SU-DHL-6 (cell line): ENCODE data around the gene NAA10.

Experiments
- H2AFZ ChIP-seq: fragments of 200-600 bp; sonication (generic); 2 replicates; pipeline ENCODE4 v1.6.1; 2014; ENCODE audit warnings: low read depth, mild to moderate bottlenecking, moderate library complexity, mixed read lengths, antibody characterized with exemption, low read length; ENCODE audit not compliant: severe bottlenecking
- H3F3A ChIP-seq: fragments of 200-600 bp; shearing (Covaris generic); 2 replicates; pipeline ENCODE4 v1.6.0; 2016; ENCODE audit warnings: antibody characterized with exemption, mild to moderate bottlenecking; ENCODE audit not compliant: insufficient read depth
- H3K27ac ChIP-seq: fragments of 200-600 bp; sonication (generic); 2 replicates; pipeline ENCODE4 v1.5.1; 2016; ENCODE audit warnings: low read depth, mild to moderate bottlenecking, low read length, moderate library complexity, mixed read lengths
- H3K27me3 ChIP-seq: fragments of 200-600 bp; sonication (generic), shearing (Covaris generic); 2 replicates; pipeline ENCODE4 v1.6.0; 2014; ENCODE audit warnings: mild to moderate bottlenecking, low read length
- H3K36me3 ChIP-seq: fragments of 200-600 bp; sonication (generic); 2 replicates; pipeline ENCODE4 v1.6.1; 2014; ENCODE audit warnings: mild to moderate bottlenecking, low read length, mixed read lengths
- H3K4me2 ChIP-seq: fragments of 300-600, 200-600 bp; shearing (Covaris generic), sonication (generic); 2 replicates; pipeline ENCODE4 v1.6.0; 2014; ENCODE audit warnings: low read length, low read depth, mild to moderate bottlenecking; ENCODE audit not compliant: poor library complexity, severe bottlenecking
- H3K4me3 ChIP-seq: fragments of 200-600 bp; sonication (generic); 2 replicates; pipeline ENCODE4 v1.5.1; 2014; ENCODE audit warnings: antibody characterized with exemption, low read length, mild to moderate bottlenecking, mixed read lengths; ENCODE audit not compliant: insufficient read depth, poor library complexity, severe bottlenecking
- H3K79me2 ChIP-seq: fragments of 200-600 bp; sonication (generic); 2 replicates; pipeline ENCODE4 v1.6.1; 2014; ENCODE audit warnings: mild to moderate bottlenecking, low read length, moderate library complexity; ENCODE audit not compliant: insufficient read depth
- H3K9ac ChIP-seq: fragments of 200-600 bp; sonication (generic); 2 replicates; pipeline ENCODE4 v1.7.0; 2014; ENCODE audit warnings: mild to moderate bottlenecking, low read length
- H3K9me2 ChIP-seq: fragments of 200-600 bp; sonication (generic); replicated peaks from 2 replicates; pipeline ENCODE4 v1.6.1; 2014; ENCODE audit warnings: low read length; ENCODE audit not compliant: insufficient read depth
- H3K9me3 ChIP-seq: fragments of 200-600 bp; sonication (generic); 2 replicates; pipeline ENCODE4 v1.6.1; 2014; ENCODE audit warnings: low read length, mixed read lengths; ENCODE audit not compliant: insufficient read depth
- H4K20me1 ChIP-seq: fragments of 200-600 bp; sonication (generic); 2 replicates; pipeline ENCODE4 v1.6.1; 2014; ENCODE audit warnings: low read depth, mild to moderate bottlenecking, antibody characterized with exemption, low read length, moderate library complexity, mixed read lengths
- CTCF ChIP-seq: fragments of 200-600 bp; sonication (generic); IDR thresholded peaks from one replicate; pipeline ENCODE4 v1.5.1; 2017; ENCODE audit warnings: antibody characterized with exemption, mild to moderate bottlenecking, low read length, moderate library complexity; ENCODE audit not compliant: insufficient read depth, poor library complexity, severe bottlenecking
- EZH2phosphoT487 ChIP-seq: fragments of 200-600 bp; sonication (generic), shearing (Covaris generic); conservative IDR thresholded peaks from 2 replicates; pipeline ENCODE4 v1.6.1; 2018; ENCODE audit warnings: mild to moderate bottlenecking, antibody characterized with exemption, low read length, moderate library complexity, mixed read lengths

The NAA10 gene

GRCh38 chrX:153959649-153960048 is 24.8 kb upstream of the NAA10 start:
- H3K9ac ChIP-seq = no peak overlapping the region
- no peak overlapping the region for H3K4me3 ChIP-seq
- no peaks in the 10 kb centered on the region for H3F3A ChIP-seq
- H3K36me3 ChIP-seq = no peaks in the 10 kb centered on the region
- H3K4me2 ChIP-seq = no peak overlapping the region
- no peak overlapping the region for H3K27ac ChIP-seq
- no peaks in the 10 kb centered on the region for H3K27me3 ChIP-seq
- peaks cover 32% of the 10 kb centered on the region for H3K79me2 ChIP-seq
- H3K9me3 ChIP-seq = no peaks in the 10 kb centered on the region
- no peaks in the 10 kb centered on the region for H3K9me2 ChIP-seq
- H4K20me1 ChIP-seq = peaks cover 3% of the 10 kb centered on the region; the same call in 1 of the 2 replicates
- TF ChIP-seq CTCF (no peak), EZH2phosphoT487 (no peak)
- no peak overlapping the region for H2AFZ ChIP-seq

- Histone ChIP-seq H3K36me3 (no peaks in the 10 kb centered on the region), H3K9me3 (no peaks in the 10 kb centered on the region)
- TF ChIP-seq CTCF = no peak
- TF ChIP-seq EZH2phosphoT487 = no peak
Measured at GRCh38 chrX:153958605-153959004, 23.8 kb upstream of the NAA10 start.

GRCh38 chrX:153957224-153957623 is 22.4 kb upstream of the NAA10 start:
- H3K27me3 ChIP-seq = no peaks in the 10 kb centered on the region
- no peaks in the 10 kb centered on the region for H4K20me1 ChIP-seq

More at GRCh38 chrX:153958605-153959004, 23.8 kb upstream of the NAA10 start:
- H3K4me3 ChIP-seq = no peak overlapping the region
- H3K9me2 ChIP-seq = no peaks in the 10 kb centered on the region
- no peaks in the 10 kb centered on the region for H3F3A ChIP-seq
- H3K27ac ChIP-seq = no peak overlapping the region
- no peaks in the 10 kb centered on the region; the same call in 1 of the 2 replicates for H4K20me1 ChIP-seq
- H3K9ac ChIP-seq = no peak overlapping the region
- H3K4me2 ChIP-seq = no peak overlapping the region
- no peaks in the 10 kb centered on the region for H3K27me3 ChIP-seq
- H3K79me2 ChIP-seq = peaks cover 22% of the 10 kb centered on the region
- H2AFZ ChIP-seq = no peak overlapping the region

More at GRCh38 chrX:153957224-153957623, 22.4 kb upstream of the NAA10 start:
- TF ChIP-seq EZH2phosphoT487 (no peak), CTCF (no peak)
- Histone ChIP-seq H3K36me3 (peaks cover 6% of the 10 kb centered on the region; the same call in 1 of the 2 replicates), H3K4me2 (no peak overlapping the region), H3K27ac (no peak overlapping the region), H2AFZ (no peak overlapping the region), H3F3A (no peaks in the 10 kb centered on the region), H3K79me2 (0 out of 2 replicates have a peak, but pooled peaks cover 8% of the 10 kb centered on the region), H3K9me2 (no peaks in the 10 kb centered on the region), H3K4me3 (no peak overlapping the region), H3K9me3 (no peaks in the 10 kb centered on the region), H3K9ac (no peak overlapping the region)
